Gastrocnemius medialis (tissue), 4 donors: ENCODE data around the gene SLC6A8.

ENCODE experiments used
- CTCF ChIP-seq, 5 experiments: fragments of 450-650 bp in 3 of 5; fragments of 200-600 bp in 2 of 5; sonication (generic) in 2 of 5; IDR thresholded peaks in 4 of 5; conservative IDR thresholded peaks in 1 of 5; 1 replicate in 4 of 5; 2 replicates in 1 of 5; pipeline ENCODE4 v1.5.1; 2016 to 2019; ENCODE audit warnings: antibody characterized with exemption in 5 of 5, mild to moderate bottlenecking in 3 of 5, moderate library complexity in 3 of 5
- POLR2A ChIP-seq, 2 donors: fragments of 450-650 bp; IDR thresholded peaks; one replicate each; pipeline ENCODE4 v1.6.1; 2017; ENCODE audit warnings: antibody characterized with exemption in 2 of 2, mild to moderate bottlenecking in 2 of 2, moderate library complexity in 2 of 2

- TF ChIP-seq CTCF (IDR thresholded peaks at IDR 0.05 in 4 of 5, conservative IDR thresholded peaks at IDR 0.05 in 1 of 5) (no peak), POLR2A (IDR thresholded peaks at IDR 0.05) (no peak)
These were observed 20.3 kb upstream of the SLC6A8 start for GRCh38 chrX:153667281-153667955.
